Cardiac fibroblast (primary cell): Measurements from ENCODE around the gene ZNF260.

Experiments used
- DNase-seq, 2 donors: peaks; one replicate each; pipeline versions ENCODE4 v3.0.0 to v3.0.0-alpha.2; 2010; ENCODE audit warnings: low read depth in 2 of 2
- H3K4me3 ChIP-seq, 2 donors: replicated peaks in 1 of 2; 1 replicate in 1 of 2; 2 replicates in 1 of 2; pipeline ENCODE4 v1.5.1; 2011; ENCODE audit warnings: low read depth in 2 of 2, low read length in 2 of 2, mild to moderate bottlenecking in 2 of 2, moderate library complexity in 1 of 2
- CTCF ChIP-seq: IDR thresholded peaks from one replicate; pipeline ENCODE4 v1.5.1; 2011; ENCODE audit warnings: low read depth, mild to moderate bottlenecking, low read length, inconsistent platforms

Gene ZNF260

GRCh38 chr19:36564391-36564790 is 36.3 kb upstream of the ZNF260 start:
- DNase-seq: no peak
- no peak overlapping the region for H3K4me3 ChIP-seq
- no peak for TF ChIP-seq CTCF

- no peak overlapping the region for H3K4me3 ChIP-seq
- no peak for TF ChIP-seq CTCF
- peak; percentile 5 to 37 for DNase-seq
Observed at GRCh38 chr19:36547001-36547732, 19.1 kb upstream of the ZNF260 start.

GRCh38 chr19:36528921-36529518 is 949 bp upstream of the ZNF260 start:
- DNase-seq: no peak
- TF ChIP-seq CTCF: no peak
- H3K4me3 ChIP-seq: peak overlapping the region; percentile 66 to 76

DNA sequence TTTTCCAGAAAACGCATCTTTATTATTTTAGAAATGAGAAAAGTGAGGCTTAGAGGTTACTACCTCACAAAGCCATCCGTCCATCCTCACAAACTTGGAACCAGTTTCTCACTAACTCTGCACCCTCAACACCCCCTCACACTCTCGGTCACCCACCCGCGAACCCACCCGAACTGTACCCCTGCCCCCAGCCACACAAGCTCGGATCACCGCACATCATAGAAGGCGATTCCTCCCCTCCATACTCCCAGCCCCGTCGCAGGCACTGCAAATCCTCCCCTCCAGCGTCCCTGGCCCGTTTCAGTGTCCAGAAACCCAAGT is 238 bp downstream of the ZNF260 start:
- TF ChIP-seq CTCF: no peak
- H3K4me3 ChIP-seq: peak overlapping the region; percentile 66 to 76
- no peak for DNase-seq

- peak overlapping the region; percentile 66 to 76 for H3K4me3 ChIP-seq
- TF ChIP-seq CTCF: no peak
- peak; percentile 18 to 22 for DNase-seq
Observed at GRCh38 chr19:36527341-36527740, 730 bp downstream of the ZNF260 start.

DNA sequence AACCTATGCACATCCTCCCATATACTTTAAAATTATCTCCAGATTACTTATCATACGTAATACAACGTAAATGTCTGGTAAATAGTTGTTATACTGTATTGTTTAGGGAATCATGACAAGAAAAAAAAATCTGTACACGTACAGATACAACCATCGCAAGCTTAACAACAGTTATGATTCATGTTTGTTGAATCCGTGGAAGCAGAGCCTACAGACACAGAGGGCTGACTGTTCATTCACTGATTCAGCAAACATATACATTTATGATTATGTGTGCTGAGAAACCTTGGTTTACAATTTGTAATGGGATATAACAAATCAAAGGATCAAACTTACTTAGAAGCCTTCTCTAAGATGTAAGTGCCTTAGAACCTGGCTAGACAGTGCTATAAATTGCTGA is 1.5 kb downstream of the ZNF260 start:
- no peak for TF ChIP-seq CTCF
- DNase-seq: peak in 1 of 2 donors; percentile 39
- peak overlapping the region in 1 of 2 donors; percentile 15 for H3K4me3 ChIP-seq
